GM10266 (cell line): ENCODE results near the gene COBL.

ENCODE experiments used
- DNase-seq: peaks from one replicate; pipeline ENCODE4 v3.0.0; 2012; ENCODE audit errors: extremely low spot score
- TF ChIP-seq, protein P1 (sequence below): IDR thresholded peaks from 2 replicates; pipeline ENCODE4 v1.5.1; 2012; ENCODE audit warnings: mild to moderate bottlenecking, low read depth; ENCODE audit not compliant: control insufficient read depth, insufficient read depth; ENCODE audit errors: missing control alignments

Gene COBL

DNA sequence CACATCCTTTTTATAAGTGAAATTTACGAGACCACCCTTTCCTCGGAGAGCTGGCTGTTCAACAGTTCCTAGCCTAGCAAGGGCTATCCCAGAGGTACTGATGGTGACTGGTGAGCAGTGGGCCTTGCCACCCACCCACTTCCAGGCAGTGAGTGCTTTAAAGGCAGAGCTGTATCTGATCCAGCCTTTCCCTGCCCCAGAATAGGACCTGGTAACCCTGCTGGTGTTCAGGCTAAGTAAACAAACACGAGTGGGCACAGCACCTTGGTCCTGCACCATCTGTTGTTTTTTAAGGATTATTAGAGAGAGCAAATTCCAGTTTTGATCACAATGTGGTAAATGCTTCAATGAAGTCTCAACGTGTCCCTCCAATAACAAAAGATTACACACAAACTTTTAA lies 75.7 kb downstream of the COBL start:
- TF ChIP-seq, protein P1, sequence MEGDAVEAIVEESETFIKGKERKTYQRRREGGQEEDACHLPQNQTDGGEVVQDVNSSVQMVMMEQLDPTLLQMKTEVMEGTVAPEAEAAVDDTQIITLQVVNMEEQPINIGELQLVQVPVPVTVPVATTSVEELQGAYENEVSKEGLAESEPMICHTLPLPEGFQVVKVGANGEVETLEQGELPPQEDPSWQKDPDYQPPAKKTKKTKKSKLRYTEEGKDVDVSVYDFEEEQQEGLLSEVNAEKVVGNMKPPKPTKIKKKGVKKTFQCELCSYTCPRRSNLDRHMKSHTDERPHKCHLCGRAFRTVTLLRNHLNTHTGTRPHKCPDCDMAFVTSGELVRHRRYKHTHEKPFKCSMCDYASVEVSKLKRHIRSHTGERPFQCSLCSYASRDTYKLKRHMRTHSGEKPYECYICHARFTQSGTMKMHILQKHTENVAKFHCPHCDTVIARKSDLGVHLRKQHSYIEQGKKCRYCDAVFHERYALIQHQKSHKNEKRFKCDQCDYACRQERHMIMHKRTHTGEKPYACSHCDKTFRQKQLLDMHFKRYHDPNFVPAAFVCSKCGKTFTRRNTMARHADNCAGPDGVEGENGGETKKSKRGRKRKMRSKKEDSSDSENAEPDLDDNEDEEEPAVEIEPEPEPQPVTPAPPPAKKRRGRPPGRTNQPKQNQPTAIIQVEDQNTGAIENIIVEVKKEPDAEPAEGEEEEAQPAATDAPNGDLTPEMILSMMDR: no peak
- no peak for DNase-seq

DNA sequence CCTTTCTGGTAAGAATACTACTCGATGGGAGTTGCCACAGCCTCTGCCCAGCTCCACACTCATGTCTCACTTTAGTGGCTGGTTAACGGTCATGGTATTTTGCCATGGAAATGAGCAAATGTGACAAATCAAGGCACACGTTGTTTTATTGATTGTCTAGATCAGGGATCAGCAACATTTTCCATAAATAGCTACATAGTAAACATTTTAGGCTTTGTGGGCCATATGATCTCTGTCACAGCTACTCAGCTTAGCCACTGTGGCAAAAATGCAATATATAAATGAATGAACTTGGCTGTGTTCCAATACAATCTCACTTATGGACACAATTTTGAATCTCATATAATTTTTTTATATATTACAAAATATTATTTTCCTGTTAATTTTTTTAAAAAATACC lies 76.9 kb downstream of the COBL start:
- TF ChIP-seq, protein P1: no peak
- no peak for DNase-seq

DNA sequence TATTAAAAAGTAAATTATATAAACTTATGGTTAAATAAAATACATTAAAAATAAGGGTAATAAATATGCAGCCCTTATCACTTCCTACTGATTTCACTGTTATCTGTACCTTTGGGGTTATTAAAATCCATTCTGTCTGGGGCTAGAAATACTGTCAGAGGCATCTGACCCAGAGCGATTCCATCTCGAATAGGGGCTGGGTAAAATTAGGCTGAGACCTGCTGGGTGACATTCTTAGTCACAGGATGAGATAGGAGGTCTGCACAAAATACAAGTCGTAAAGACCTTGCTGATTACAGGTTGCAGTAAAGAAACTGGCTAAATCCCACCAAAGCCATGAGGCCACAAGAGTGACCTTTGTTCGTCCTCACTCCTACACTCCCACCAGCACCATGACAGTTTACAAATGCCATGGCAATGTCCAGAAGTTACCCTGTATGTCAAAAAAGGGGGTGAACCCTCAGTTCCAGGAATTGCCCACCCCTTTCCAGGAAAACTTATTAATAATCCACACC lies 77.6 kb downstream of the COBL start:
- DNase-seq: no peak
- TF ChIP-seq, protein P1: no peak

DNA sequence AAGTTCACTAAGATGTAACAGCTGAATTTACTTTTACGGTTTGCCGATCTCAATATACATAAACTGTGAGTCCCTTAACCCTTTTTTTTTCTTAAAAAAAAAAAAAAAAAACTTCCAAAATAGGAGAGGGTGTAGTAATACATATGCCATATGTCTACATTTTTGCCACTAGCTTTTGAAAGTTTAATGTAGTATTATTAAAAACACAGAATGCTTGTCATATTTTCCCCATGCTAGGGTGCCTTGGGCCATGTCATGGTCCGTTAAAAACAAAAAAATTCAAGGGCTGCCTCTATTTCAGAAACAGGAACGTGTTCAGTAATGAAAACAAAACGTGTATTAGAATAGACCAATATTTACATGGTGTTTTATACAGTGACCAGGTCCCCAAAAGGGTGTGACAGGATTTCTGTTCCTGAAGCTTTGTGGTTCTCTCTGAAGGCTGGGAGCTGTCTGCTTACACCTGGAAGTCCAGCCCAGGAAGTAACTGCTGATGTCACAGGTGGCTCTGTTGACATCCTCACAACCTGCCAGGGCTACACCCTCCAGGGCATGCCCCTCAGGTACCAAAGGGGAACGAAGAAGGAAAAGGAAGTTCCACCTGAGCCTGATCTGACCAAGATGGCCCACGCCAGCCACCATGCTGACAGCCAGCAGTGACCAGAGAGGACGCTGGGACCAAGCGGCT lies 79.0 kb downstream of the COBL start:
- TF ChIP-seq, protein P1: no peak
- no peak for DNase-seq

DNA sequence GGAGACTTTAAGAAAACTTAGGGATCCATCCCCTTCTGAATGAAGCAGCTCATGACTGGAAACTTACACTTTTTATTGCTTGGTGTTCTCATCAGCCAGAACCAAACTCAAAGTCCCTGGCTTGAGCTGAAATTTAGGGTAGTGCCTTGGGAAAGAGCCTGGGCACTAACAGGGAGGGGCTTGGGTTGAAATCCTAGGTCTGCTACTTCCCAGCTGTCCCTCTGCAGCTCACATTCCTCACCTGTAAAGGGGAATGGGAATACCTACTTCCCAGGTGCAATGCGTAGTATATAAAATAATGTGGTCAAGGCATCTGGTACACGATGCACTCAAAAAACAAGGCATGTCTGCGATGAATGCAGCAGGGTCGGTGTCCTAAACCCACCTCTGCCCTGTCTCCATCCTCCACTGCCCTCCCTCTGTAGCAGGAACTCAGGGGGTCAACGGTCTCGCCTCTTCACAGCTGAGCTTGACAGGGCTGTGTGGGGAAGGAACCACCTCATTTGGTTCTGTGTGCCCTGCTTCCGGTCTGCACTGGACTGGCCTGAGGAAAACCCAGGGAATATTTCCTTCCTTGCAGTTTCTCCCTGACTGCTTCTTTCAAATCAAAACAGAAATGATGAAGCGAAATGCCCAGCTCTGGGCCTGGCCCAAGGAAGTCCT lies 80.0 kb downstream of the COBL start:
- TF ChIP-seq, protein P1: no peak
- DNase-seq: no peak

DNA sequence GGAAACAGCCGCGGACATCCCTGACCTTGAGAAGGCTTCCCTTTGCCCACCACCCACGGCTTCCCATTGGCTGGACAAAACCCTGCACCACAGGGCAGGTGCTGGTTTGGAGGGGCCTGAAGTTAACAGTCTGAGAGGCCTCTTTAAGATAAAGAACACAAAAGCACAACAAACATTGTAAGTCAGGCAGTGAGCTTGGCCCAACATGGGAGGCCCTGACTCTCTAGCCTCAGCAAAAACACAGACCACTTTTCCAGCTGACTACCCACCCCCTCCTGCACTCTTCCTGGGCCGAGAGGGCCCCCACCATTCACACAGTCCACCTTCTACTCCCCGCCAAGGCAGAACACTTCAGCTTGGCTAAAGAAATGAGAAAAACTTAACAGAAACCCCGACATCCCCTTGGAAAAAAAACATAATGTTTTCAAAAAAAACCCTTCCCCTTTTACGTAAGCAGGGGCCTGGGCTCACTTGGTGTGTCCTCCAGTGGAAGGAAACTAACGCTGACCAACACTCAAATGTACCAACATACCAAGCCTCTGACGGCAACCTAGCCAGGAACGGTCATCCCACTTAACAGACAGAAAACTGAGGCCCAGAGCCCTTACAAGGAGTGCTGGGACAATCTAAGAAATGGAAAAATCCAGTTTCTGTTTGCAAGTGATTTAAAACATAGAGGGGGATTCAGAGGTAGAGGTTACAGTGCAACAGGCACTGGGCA lies 80.9 kb downstream of the COBL start:
- no peak for DNase-seq
- TF ChIP-seq, protein P1: no peak

DNA sequence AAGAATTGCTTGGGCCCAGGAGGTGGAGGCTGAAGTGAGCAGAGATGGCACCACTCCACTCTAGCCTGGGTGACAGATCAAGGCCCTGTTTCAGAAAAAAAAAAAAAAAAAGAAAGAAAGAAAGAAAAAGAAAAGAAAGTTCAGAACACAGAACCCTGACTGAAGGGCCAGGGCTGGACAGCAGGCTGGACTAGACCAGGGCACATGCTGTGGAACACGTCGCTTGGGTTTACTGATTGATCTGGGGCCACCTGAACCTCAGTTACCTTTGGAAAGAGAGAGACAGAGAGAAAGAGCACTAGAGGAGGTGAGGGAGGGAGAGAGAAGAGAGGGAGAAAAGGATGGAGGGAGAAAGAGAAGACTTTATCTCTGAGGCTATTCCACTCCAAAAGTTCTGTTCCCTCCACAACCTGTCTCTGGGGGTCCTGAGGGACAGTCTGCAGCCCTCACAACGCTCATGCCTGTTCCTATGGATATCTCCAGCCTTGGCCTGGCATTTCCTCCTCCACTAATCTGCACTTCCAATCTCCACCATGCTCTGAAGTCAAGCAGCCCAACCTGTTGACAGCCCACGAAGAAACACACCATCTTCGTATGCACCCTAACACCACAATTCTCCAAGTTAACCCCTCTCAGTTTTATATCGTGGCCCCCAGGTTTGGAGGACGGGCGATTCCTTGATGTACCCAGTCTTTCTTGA lies 81.8 kb downstream of the COBL start:
- TF ChIP-seq, protein P1: no peak

More for the DNA sequence above, 81.8 kb downstream of the COBL start:
- no peak for DNase-seq
